Measurements from ENCODE around the gene EEF1A2. TPM values are rescaled to one million over a fixed set of nuclear protein-coding genes. Genes with fewer than 3 reads are reported as not detected.

Gene EEF1A2
- total RNA-seq, 1 experiment from 2014 or later = 32.0 TPM

- no peaks in the 10 kb centered on the region for H3K9me3 ChIP-seq
- no peaks in the 10 kb centered on the region for H3K36me3 ChIP-seq (ENCODE audit: control insufficient read depth, insufficient read depth, low read length)
- peaks cover 61% of the 10 kb centered on the region for H3K27me3 Mint-ChIP-seq (ENCODE audit: insufficient read depth, unreplicated experiment)
- peaks cover 4% of the 10 kb centered on the region for H3K36me3 Mint-ChIP-seq (ENCODE audit: insufficient read depth, unreplicated experiment)
- intact Hi-C loops (cut with micrococcal nuclease; ENCODE audit: unreplicated experiment) = no loop called here
- H3K27me3 ChIP-seq (replicated peaks; ENCODE audit: control insufficient read depth, insufficient read depth, low read length) = peaks cover 10% of the 10 kb centered on the region
- no peaks in the 10 kb centered on the region for H3K9me3 Mint-ChIP-seq (ENCODE audit: unreplicated experiment)
- no TSS peak for BruUV-seq (replicated peaks)
- H3K4me1 Mint-ChIP-seq (ENCODE audit: low read depth, unreplicated experiment) = no peaks in the 10 kb centered on the region
- H3K4me3 ChIP-seq (ENCODE audit: low read depth, low read length) = no peak overlapping the region
- no peak overlapping the region for H3K27ac Mint-ChIP-seq (ENCODE audit: unreplicated experiment)
- DNase-seq = no peak
- no peak overlapping the region for H3K4me3 Mint-ChIP-seq (ENCODE audit: unreplicated experiment)
- H3K4me1 ChIP-seq = no peaks in the 10 kb centered on the region
- no peak for TF ChIP-seq CTCF (IDR thresholded peaks at IDR 0.05; ENCODE audit: insufficient read depth in 1 of 2, low read depth in 1 of 2, low read length in 1 of 2, severe bottlenecking in 1 of 2, unreplicated experiment in 1 of 2)
- ChIA-PET POLR2A (no interaction called here), CTCF (no interaction called here)
Measured at GRCh38 chr20:63466250-63466825, 32.5 kb downstream of the EEF1A2 start.

GRCh38 chr20:63465380-63466249, 33.3 kb downstream of the EEF1A2 start:
- Mint-ChIP-seq H3K9me3 (ENCODE audit: unreplicated experiment) (no peaks in the 10 kb centered on the region), H3K27me3 (ENCODE audit: insufficient read depth, unreplicated experiment) (peaks cover 62% of the 10 kb centered on the region), H3K4me1 (ENCODE audit: low read depth, unreplicated experiment) (no peaks in the 10 kb centered on the region), H3K4me3 (ENCODE audit: unreplicated experiment) (no peak overlapping the region), H3K27ac (ENCODE audit: unreplicated experiment) (no peak overlapping the region), H3K36me3 (ENCODE audit: insufficient read depth, unreplicated experiment) (peaks cover 4% of the 10 kb centered on the region)
- H3K4me1 ChIP-seq = no peaks in the 10 kb centered on the region
- BruUV-seq (replicated peaks) = no TSS peak
- no peaks in the 10 kb centered on the region for H3K36me3 ChIP-seq (ENCODE audit: control insufficient read depth, insufficient read depth, low read length)
- CTCF ChIA-PET = no interaction called here
- no peak for DNase-seq
- H3K27me3 ChIP-seq (replicated peaks; ENCODE audit: control insufficient read depth, insufficient read depth, low read length) = peaks cover 9% of the 10 kb centered on the region
- no peaks in the 10 kb centered on the region for H3K9me3 ChIP-seq
- H3K4me3 ChIP-seq (ENCODE audit: low read depth, low read length) = no peak overlapping the region
- no peak for TF ChIP-seq CTCF (IDR thresholded peaks at IDR 0.05; ENCODE audit: insufficient read depth in 1 of 2, low read depth in 1 of 2, low read length in 1 of 2, severe bottlenecking in 1 of 2, unreplicated experiment in 1 of 2)
- POLR2A ChIA-PET = interaction anchor here (0.6 kb wide), 1 partner anchor 66 kb away, joined by 3 read pairs; no protein-coding TSS in a partner anchor
- intact Hi-C loops (cut with micrococcal nuclease; ENCODE audit: unreplicated experiment) = no loop called here

GRCh38 chr20:63464289-63464635, 34.6 kb downstream of the EEF1A2 start:
- Mint-ChIP-seq H3K4me1 (ENCODE audit: low read depth, unreplicated experiment) (no peaks in the 10 kb centered on the region), H3K4me3 (ENCODE audit: unreplicated experiment) (no peak overlapping the region), H3K27ac (ENCODE audit: unreplicated experiment) (no peak overlapping the region), H3K9me3 (ENCODE audit: unreplicated experiment) (no peaks in the 10 kb centered on the region), H3K36me3 (ENCODE audit: insufficient read depth, unreplicated experiment) (no peaks in the 10 kb centered on the region), H3K27me3 (ENCODE audit: insufficient read depth, unreplicated experiment) (peaks cover 58% of the 10 kb centered on the region)
- BruUV-seq (replicated peaks) = no TSS peak
- Histone ChIP-seq H3K4me1 (no peaks in the 10 kb centered on the region), H3K27me3 (replicated peaks; ENCODE audit: control insufficient read depth, insufficient read depth, low read length) (peaks cover 9% of the 10 kb centered on the region), H3K9me3 (no peaks in the 10 kb centered on the region), H3K36me3 (ENCODE audit: control insufficient read depth, insufficient read depth, low read length) (no peaks in the 10 kb centered on the region), H3K4me3 (ENCODE audit: low read depth, low read length) (no peak overlapping the region)
- intact Hi-C loops (cut with micrococcal nuclease; ENCODE audit: unreplicated experiment) = no loop called here
- TF ChIP-seq CTCF (IDR thresholded peaks at IDR 0.05; ENCODE audit: insufficient read depth in 1 of 2, low read depth in 1 of 2, low read length in 1 of 2, severe bottlenecking in 1 of 2, unreplicated experiment in 1 of 2) = no peak
- DNase-seq = no peak
- POLR2A ChIA-PET = interaction anchor here (0.6 kb wide), 1 partner anchor 168 kb away, joined by 4 read pairs; no protein-coding TSS in a partner anchor
- CTCF ChIA-PET = interaction anchor here (0.6 to 1.3 kb wide), 4 partner anchors 12 to 153 kb away, joined by 3 to 5 read pairs (median 4); no protein-coding TSS in a partner anchor

All from Caco-2 (cell line).